Muscle of back (tissue), 11 donors: ENCODE data around the gene B4GALNT4. TPM values are rescaled to one million over a fixed set of nuclear protein-coding genes. Genes with fewer than 3 reads are reported as not detected.
A peak's percentile ranks its signal among the peaks of the same experiment; 100 is the strongest.
"Not testable (repeated sequence)": the region's sequence is repeated elsewhere in the genome, so short reads cannot be mapped to it uniquely, and the experiment has no call there.

Experiments used
- DNase-seq, 3 donors: peaks; one replicate each; pipeline versions ENCODE4 v3.0.0 to v3.0.0-alpha.2; 2013
- polyA plus RNA-seq, 10 donors: library from polyadenylated mRNA; unstranded; fragments of 120-200 nt; gene quantifications; one replicate each; pipeline ENCODE4 v1.2.1, GENCODE V29; 2013; ENCODE audit not compliant: insufficient read length in 10 of 10

B4GALNT4 gene
- polyA plus RNA-seq, 10 donors: 9.4 to 35.6 (median 13.8) TPM

GRCh38 chr11:357582-357981 is 11.7 kb upstream of the B4GALNT4 start:
- no peak for DNase-seq

- DNase-seq: peak in 1 of 3 donors; percentile 46
Observed at GRCh38 chr11:358129-358800, 11.0 kb upstream of the B4GALNT4 start.

DNA sequence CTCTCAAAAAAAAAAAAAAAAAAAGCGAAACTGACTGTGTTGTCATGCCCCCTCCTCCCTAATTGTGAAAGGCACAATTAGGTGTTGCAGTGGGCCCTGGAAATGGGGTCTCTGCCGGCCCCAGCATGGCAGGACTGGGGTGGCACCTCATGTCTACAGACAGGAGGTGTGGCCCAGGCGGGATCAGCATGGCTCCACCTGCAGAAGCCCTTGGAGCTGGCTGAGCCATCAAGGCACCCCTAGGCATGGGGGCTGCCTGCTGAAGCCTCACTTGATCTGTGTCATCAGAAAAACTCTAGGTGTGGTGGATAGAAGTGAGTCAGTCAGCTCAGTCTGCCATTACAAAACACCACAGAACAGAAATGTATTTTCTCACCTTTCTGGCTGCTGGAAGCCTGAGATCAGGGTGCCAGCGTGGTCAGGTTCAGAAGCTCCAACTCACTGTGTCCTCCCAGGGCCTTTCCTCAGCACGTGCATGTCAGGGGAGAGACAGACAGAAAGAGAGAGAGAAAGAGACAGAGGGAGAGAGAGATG is 10.1 kb upstream of the B4GALNT4 start:
- no peak for DNase-seq

DNA sequence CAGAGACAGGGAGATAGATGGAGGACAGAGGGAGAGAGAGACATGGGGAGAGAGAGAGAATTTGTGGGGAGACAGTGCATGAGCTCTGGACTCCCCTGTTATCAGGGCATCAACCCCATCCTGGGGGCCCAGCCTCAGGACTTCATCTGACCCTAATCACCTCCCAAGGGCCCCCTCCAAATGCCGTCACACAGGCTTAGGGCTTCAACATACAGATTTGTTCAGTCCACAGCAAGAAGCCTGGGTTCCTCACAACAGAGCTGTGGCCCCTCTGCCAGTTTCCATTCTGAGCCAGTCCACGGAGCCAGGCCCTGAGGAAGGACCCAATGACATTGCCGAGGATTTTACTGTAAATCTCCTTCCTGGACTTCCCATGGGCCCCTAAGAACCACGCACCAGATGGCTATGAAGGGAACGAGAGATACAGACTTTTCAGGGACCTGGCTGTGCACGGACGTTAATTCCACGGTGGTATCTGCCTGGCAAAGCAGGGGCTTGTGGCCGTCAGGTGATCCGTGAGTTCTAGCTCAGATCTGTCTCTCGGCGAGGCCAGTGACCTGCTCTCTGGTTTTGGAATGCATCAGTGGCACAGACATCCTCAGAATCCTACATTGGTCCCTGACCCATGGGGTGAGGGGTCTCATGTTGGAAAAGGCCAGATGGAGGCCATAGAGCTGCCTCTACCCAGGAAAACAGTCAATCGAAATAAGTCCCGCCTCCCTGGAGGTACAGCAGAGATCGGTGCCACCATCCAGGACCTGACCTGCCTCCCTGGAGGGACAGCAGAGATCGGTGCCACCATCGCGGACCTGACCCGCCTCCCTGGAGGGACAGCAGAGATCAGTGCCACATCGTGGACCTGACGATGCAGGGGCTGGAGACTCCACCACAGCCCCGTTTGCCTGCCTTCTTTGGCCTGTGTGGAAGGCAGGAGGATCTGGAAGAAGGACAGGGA is 8.7 kb upstream of the B4GALNT4 start:
- DNase-seq: no peak

- no peak for DNase-seq
Observed at GRCh38 chr11:362642-363442, 6.5 kb upstream of the B4GALNT4 start.

DNA sequence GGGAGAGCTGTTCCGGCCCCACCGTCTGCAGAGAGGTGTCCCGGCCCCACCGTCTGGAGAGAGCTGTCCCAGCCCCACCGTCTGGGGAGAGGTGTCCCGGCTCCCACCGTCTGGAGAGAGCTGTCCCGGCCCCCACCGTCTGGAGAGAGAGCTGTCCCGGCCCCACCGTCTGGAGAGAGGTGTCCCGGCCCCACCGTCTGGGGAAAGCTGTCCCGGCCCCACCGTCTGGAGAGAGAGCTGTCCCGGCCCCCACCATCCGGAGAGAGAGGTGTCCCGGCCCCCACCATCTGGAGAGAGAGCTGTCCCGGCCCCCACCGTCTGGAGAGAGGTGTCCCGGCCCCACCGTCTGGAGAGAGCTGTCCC is 5.9 kb upstream of the B4GALNT4 start:
- DNase-seq: not testable (repeated sequence)

DNA sequence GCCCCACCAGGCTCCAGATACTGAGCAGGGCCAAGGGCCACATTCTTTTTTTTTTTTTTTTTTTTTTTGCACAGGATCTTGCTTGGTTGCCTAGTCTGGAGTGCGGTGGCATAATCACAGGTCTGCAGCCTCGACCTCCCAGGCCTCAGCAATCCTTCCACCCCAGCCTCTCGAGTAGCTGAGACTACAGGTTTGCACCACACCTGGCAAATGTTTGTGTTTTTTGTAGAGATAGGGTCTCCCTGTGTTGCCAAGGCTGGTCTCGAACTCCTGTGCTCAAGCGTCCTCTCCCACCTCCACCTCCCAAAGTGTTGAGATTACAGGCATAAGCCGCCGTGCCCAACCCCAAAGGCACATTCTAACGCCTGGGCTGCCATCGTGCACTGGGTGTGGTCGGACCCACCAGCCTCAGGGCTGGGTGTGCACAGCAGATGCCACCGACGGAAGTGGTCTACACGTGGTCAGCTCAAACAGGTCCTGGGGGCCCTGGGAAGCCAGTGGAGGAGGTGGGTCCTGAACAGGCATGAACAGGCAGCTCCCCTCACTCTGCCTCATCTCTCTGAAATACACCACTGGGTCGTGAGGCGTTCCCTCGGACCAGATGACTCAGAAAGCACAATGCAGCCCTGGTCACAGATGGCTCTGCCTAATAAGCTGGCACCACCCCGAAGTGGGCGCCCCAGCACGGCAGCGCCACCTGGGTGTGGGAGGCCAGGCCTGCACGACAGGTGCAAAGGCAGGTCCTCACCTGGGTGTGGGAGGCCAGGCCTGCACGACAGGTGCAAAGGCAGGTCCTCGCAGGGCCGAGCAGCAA is 5.1 kb upstream of the B4GALNT4 start:
- DNase-seq: no peak

- no peak for DNase-seq
Observed at GRCh38 chr11:364991-365725, 4.1 kb upstream of the B4GALNT4 start.

GRCh38 chr11:365831-366230 is 3.5 kb upstream of the B4GALNT4 start:
- DNase-seq: no peak

DNA sequence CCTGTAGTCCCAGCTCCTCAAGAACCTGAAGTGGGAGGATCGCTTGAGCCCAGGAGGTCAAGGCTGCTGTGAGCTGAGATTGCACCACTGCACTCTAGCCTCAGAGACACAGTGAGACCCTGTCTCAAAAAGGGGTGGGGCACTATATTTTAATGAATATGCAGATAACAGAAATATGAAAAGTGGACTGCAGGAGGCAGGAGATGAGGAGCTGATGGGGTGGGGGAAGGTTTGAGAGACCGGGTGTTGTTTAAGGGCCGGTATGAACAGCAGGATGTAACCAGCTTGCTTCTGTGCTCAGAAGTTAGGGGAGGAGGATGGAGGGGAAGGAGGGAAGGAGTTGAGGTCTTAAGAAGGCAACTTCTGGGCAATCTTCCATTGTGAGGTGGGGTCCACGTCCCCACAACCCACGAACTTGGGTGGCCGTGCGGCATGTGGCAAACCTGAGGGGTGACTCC is 1.3 kb upstream of the B4GALNT4 start:
- DNase-seq: no peak

- peak in 1 of 3 donors; percentile 63 for DNase-seq
Observed at GRCh38 chr11:368414-369335, 624 bp upstream of the B4GALNT4 start.

- DNase-seq: peak in 1 of 3 donors; percentile 53
Observed at GRCh38 chr11:370070-370941, 1.0 kb downstream of the B4GALNT4 start.

DNA sequence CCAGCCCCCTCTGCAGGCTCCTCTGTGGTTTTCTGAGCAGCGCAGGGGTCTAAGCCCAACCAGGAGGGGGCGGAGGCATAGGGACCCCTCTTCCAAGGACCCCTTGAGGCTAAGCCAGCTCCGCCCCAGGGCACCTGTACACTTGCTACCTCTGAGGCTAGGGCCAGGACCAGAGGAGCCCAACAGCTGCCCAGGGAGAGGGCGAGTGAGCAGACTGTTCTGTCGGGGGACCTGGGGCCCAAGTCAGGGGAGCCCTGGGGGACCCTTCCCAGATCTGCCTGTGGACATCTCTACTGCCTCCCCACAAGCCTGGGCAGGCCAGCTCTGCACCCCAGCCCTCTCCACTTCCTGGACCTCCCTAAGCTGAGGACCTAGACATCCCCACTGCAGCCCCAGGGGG is 1.8 kb downstream of the B4GALNT4 start:
- no peak for DNase-seq

DNA sequence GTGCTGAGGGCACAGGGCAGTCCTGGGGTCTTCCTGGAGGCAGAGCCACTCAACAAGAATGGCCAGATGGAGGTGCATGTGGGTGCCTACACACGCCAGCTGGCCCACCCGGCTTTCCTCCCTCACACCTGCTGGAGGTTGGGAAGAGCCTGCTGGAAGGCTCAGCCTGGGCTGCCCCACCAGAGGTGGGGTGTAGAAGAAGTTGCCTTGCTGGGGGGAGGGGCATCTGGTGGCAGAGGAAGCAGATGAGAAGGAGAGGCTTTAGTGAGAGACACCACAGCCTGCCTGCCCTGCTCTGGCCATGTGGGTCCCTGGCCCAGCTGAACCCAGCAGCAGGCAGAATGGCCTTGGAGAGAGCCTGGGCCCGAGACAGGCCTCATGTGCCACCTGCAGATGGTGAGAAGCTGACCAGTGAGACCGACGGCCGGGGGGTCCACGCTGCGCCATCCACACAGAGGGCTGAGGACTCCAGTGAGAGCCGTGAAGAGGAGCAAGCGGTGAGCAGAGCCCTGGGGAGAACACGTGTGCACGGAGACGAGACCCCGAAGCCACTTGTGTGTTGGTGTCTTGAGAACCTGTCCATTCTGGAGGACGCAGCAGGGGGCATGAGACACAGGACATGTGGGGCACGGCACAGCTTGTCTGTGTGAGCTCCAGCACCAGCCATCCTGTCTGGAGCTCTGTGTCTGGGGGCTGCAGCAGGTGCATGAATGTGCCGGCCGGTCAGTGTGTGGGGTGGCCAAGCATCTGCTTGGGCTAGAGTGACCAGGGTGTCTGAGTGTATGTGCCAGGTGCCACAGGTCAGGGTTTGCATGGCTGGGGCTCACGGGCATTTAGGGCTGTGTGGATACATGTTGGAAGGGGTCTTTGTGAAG is 2.7 kb downstream of the B4GALNT4 start:
- no peak for DNase-seq

DNA sequence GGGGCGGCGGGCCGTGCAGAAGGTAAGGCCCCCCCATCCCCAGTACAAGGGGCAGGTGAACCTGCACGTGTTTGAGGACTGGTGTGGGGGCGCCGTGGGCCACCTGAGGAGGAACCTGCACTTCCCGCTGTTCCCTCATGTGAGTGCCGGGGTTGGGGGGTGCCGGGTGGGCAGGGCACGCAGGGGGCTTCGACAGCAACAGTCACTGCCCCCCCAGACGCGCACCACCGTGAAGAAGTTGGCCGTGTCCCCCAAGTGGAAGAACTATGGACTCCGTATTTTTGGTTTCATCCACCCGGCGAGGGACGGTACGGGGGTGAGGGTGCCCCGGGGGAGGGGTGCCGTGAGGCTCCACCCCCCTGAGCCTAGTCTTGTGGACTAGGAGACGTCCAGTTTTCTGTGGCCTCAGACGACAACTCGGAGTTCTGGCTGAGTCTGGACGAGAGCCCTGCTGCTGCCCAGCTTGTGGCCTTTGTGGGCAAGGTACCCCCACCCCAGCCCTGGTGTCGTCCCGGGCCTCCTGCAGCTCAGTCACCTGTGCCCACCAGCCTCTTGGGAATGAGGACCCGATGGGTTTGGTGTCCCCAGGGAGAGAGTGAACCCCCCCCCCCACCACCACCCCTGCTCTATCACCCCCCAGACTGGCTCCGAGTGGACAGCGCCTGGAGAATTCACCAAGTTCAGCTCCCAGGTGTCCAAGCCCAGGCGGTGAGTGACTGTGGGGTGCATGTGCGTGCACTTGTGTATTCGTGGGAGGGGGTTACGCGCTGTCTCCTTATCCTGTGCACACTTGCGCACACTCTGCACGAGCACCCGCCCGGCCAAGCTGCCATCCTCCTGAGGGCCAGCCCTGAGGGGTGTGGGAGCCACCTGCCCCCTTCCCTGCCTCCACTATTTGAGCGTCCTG is 3.8 kb downstream of the B4GALNT4 start:
- DNase-seq: no peak
